ENCODE results near the gene PPIL3. TPM values are rescaled to one million over a fixed set of nuclear protein-coding genes. Genes with fewer than 3 reads are reported as not detected.

The PPIL3 gene
- total and polyA plus RNA-seq, 2 donors (not counting 1 experiment from before 2014, with no cell fraction given) = 57.9 to 61.4 TPM

Small RNAs within 50 kb of the gene (small RNA-seq; reads per million reads assigned to genes)
- gene RF00019 (ENCODE audit: insufficient read length, low read depth, low replicate concordance) (not detected), gene RNA5SP115 (ENCODE audit: insufficient read length, low read depth, low replicate concordance) (not detected), gene RNU6-312P (ENCODE audit: insufficient read length, low read depth, low replicate concordance) (not detected), gene RNU6-31P (ENCODE audit: insufficient read length, low read depth, low replicate concordance) (not detected), gene RNU6-762P (ENCODE audit: insufficient read length, low read depth, low replicate concordance) (not detected)

Other genes with a start within 250 kb of the PPIL3 start
- 109 and 120 TPM in 2 replicates for gene BZW1, start 77.2 kb downstream of the PPIL3 start, total RNA-seq
- gene BZW1, start 77.2 kb downstream of the PPIL3 start, polyA plus RNA-seq = 53.8 and 91.4 TPM in 2 replicates
- gene CLK1, start 24.4 kb downstream of the PPIL3 start, total RNA-seq = 396 and 409 TPM in 2 replicates
- gene CLK1, start 24.4 kb downstream of the PPIL3 start, polyA plus RNA-seq = 579 and 901 TPM in 2 replicates
- gene NIF3L1, start 294 bp upstream of the PPIL3 start, total RNA-seq = 26.7 and 32.9 TPM in 2 replicates
- 13.5 and 22.6 TPM in 2 replicates for gene NIF3L1, start 294 bp upstream of the PPIL3 start, polyA plus RNA-seq
- gene ORC2, start 74.6 kb upstream of the PPIL3 start, total RNA-seq = 50.6 and 63.6 TPM in 2 replicates
- gene ORC2, start 74.6 kb upstream of the PPIL3 start, polyA plus RNA-seq = 6.4 and 9.5 TPM in 2 replicates
- 30.1 and 32.4 TPM in 2 replicates for gene HYCC2, start 182.6 kb upstream of the PPIL3 start, total RNA-seq
- 3.6 and 9.0 TPM in 2 replicates for gene HYCC2, start 182.6 kb upstream of the PPIL3 start, polyA plus RNA-seq
- 35.1 and 44.7 TPM in 2 replicates for gene NDUFB3, start 182.9 kb upstream of the PPIL3 start, total RNA-seq
- 11.1 and 13.0 TPM in 2 replicates for gene NDUFB3, start 182.9 kb upstream of the PPIL3 start, polyA plus RNA-seq
- 216 and 217 TPM in 2 replicates for gene CFLAR, start 227.1 kb upstream of the PPIL3 start, total RNA-seq
- 53.3 and 58.4 TPM in 2 replicates for gene CFLAR, start 227.1 kb upstream of the PPIL3 start, polyA plus RNA-seq

Data from B cell (primary cell).